Measurements from ENCODE around the gene MED27. TPM values are rescaled to one million over a fixed set of nuclear protein-coding genes. Genes with fewer than 3 reads are reported as not detected.

The MED27 gene
- total and polyA plus RNA-seq, 9 of the 15 experiments (the other 6 are each of a cell fraction or from before 2014, with no cell fraction given) = 24.4 to 91.0 (median 36.1) TPM

- Histone ChIP-seq H4K20me1 (replicated peaks; ENCODE audit: control insufficient read depth, insufficient read depth, low read length) (no peaks in the 10 kb centered on the region), H3K9me1 (ENCODE audit: control insufficient read depth, insufficient read depth, low read length) (no peaks in the 10 kb centered on the region), H3K9me3 (replicated peaks; ENCODE audit: control insufficient read depth, insufficient read depth, low read depth, low read length) (no peaks in the 10 kb centered on the region), H3K27me3 (ENCODE audit: control insufficient read depth in 2 of 2, insufficient read depth in 2 of 2, low read length in 2 of 2) (peaks cover 9 to 15% of the 10 kb centered on the region in 2 experiments; a peak in 4 of 5 replicates), H3K4me1 (replicated peaks in 1 of 2; ENCODE audit: control insufficient read depth in 2 of 2, insufficient read depth in 2 of 2, low read length in 2 of 2) (no peaks in the 10 kb centered on the region), H2AFZ (ENCODE audit: low read depth, low read length) (no peak overlapping the region), H3K9ac (ENCODE audit: insufficient read depth in 1 of 2, low read depth in 2 of 2, low read length in 2 of 2) (no peak overlapping the region), H3K79me2 (ENCODE audit: control insufficient read depth, insufficient read depth, low read length) (no peaks in the 10 kb centered on the region), H3K4me3 (no peak overlapping the region), H3K4me2 (ENCODE audit: insufficient read depth, low read length) (no peak overlapping the region), H3K27ac (ENCODE audit: extremely low read depth, low read depth, low read length) (no peak overlapping the region), H3K36me3 (ENCODE audit: control insufficient read depth, insufficient read depth, low read length) (no peaks in the 10 kb centered on the region)
- DNase-seq (ENCODE audit: extremely low read depth in 1 of 4, low spot score in 3 of 4) (no peak), FAIRE-seq (no peak), ATAC-seq (no peak)
- WGBS (ENCODE audit: insufficient coverage, low coverage, missing lambda C conversion rate) = under 1% methylated on average over 8 of the region's 8 CpGs
- CTCF ChIA-PET (ENCODE audit: low intra/inter-chr PET ratio) = interaction anchor here (0.6 kb wide), 1 partner anchor 11 kb away, joined by 3 read pairs; no protein-coding TSS in a partner anchor
- intact Hi-C loops (cut with micrococcal nuclease) = no loop called here
- TF ChIP-seq ZNF217 (CRISPR knock-in tag; IDR thresholded peaks at IDR 0.05) (no peak), TAF15 (IDR thresholded peaks at IDR 0.05; ENCODE audit: low read depth, low read length) (no peak), ZNF24 (IDR thresholded peaks at IDR 0.05) (no peak), COPS2 (conservative IDR thresholded peaks at IDR 0.05) (no peak), TFAP4 (CRISPR knock-in tag; IDR thresholded peaks at IDR 0.05; ENCODE audit: borderline replicate concordance) (no peak), MNT (conservative IDR thresholded peaks at IDR 0.05) (no peak)
- no TSS peak for BruUV-seq (replicated peaks)
- in situ Hi-C loops (cut with MboI) = no loop called here
- POLR2A ChIA-PET = no interaction called here
Measured at GRCh38 chr9:132099741-132100407, 20.2 kb upstream of the MED27 start.

Data from K562 (cell line).